Esophagus (tissue), 2 donors: ENCODE results near the gene C2CD3. TPM values are rescaled to one million over a fixed set of nuclear protein-coding genes. Genes with fewer than 3 reads are reported as not detected.

ENCODE experiments used
- H3K27ac ChIP-seq, 2 donors: one replicate each; pipeline ENCODE4 v1.5.1; 2013; ENCODE audit warnings: low read depth in 2 of 2, mild to moderate bottlenecking in 2 of 2, inconsistent platforms in 1 of 2, low read length in 1 of 2, moderate library complexity in 1 of 2
- H3K27me3 ChIP-seq, 2 donors: one replicate each; pipeline ENCODE4 v1.6.1; 2013; ENCODE audit warnings: low read length in 2 of 2, control low read depth in 1 of 2, mild to moderate bottlenecking in 1 of 2; ENCODE audit not compliant: insufficient read depth in 2 of 2, control insufficient read depth in 1 of 2
- H3K36me3 ChIP-seq, 2 donors: one replicate each; pipeline ENCODE4 v1.6.1; 2013; ENCODE audit warnings: low read length in 1 of 2; ENCODE audit not compliant: control insufficient read depth in 2 of 2, insufficient read depth in 2 of 2
- H3K4me1 ChIP-seq, 2 donors: one replicate each; pipeline ENCODE4 v1.6.1; 2013; ENCODE audit warnings: low read length in 1 of 2; ENCODE audit not compliant: control insufficient read depth in 2 of 2, insufficient read depth in 2 of 2
- H3K4me3 ChIP-seq, 2 donors: one replicate each; pipeline ENCODE4 v1.5.1; 2013; ENCODE audit warnings: low read length in 2 of 2, mild to moderate bottlenecking in 2 of 2, low read depth in 1 of 2, moderate library complexity in 1 of 2
- H3K9me3 ChIP-seq, 2 donors: one replicate each; pipeline ENCODE4 v1.6.1; 2013; ENCODE audit warnings: mild to moderate bottlenecking in 2 of 2, low read depth in 1 of 2, low read length in 1 of 2, moderate library complexity in 1 of 2; ENCODE audit not compliant: control insufficient read depth in 2 of 2, insufficient read depth in 1 of 2
- WGBS, 2 donors: extraction: QIAGEN DNeasy Blood & Tissue Kit; methylation state at CpG; one replicate each; pipeline ENCODE4 v1.1.7; 2013; 5-methylcytosine and 5-hydroxymethylcytosine counted together
- polyA plus RNA-seq, 2 donors: library from polyadenylated mRNA; stranded (reverse); fragments of 200-250 nt; gene quantifications; one replicate each; pipeline ENCODE4 v1.2.3, GENCODE V29; 2013
- donor health status: healthy with polysubstance abuse.
- donor health status: Bipolar disorder and iron deficiency.

Gene C2CD3
- polyA plus RNA-seq, 2 donors, result 5.4 to 6.4 TPM

DNA sequence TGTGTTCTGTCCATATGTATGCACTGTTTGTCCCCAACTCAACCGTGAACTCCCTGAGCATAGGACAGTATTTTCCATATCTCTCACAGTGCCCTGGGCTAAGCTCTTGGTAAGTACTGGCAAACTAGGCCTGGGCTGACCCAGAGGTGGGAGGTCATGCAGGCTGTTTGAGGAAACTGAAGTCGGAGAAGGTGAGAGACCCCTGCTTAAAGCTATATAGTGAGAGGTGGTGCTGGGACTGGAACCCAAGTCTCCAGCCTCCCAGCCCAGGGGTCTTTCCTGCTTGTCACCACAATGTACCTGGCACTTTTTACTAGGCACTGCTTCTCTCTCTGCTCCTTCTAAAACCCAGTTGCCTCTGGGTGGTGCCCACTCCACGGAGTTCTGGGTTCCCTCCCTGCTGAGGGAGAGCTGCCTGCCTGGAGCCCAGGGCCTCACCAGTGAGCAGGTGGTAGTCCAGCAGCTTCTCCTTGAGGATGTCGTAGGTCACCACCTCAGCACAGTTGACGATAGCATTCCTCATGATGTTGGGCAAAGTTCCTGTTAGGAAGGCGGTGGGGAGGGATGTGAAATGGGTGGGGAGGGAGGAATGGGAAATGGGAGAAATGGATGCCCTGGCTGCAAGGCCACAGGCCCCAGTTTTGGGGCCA lies 166.6 kb downstream of the C2CD3 start:
- Histone ChIP-seq H3K4me1 (no peaks in the 10 kb centered on the region), H3K4me3 (no peak overlapping the region), H3K27me3 (no peaks in the 10 kb centered on the region), H3K9me3 (no peaks in the 10 kb centered on the region), H3K36me3 (peaks cover 0 to 2% of the 10 kb centered on the region in 2 donors), H3K27ac (no peak overlapping the region)
- WGBS, 2 donors, result 82 to 93% methylated on average over 6 of the region's 6 CpGs

DNA sequence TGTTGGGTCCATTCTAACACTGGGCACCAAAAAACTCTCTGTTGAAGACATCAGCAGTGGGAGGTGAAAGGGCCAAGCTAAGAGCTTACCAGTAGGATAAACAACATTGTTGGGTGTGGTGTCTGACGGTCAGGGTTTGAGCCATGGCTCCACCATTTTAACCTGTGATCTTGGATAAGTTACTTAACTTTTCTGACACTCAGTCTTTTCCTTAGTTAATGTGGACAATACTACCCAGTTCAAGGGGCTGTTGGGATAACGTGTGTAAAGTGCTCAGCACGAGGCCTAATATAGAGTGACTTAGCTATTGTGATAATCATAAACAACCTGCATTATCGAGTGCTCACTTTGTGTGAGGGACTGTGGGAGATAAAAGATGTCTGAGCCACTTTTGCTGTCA lies 168.0 kb downstream of the C2CD3 start:
- Histone ChIP-seq H3K4me3 (no peak overlapping the region), H3K9me3 (no peaks in the 10 kb centered on the region), H3K4me1 (no peaks in the 10 kb centered on the region), H3K36me3 (peaks cover 0 to 2% of the 10 kb centered on the region in 2 donors), H3K27ac (no peak overlapping the region), H3K27me3 (no peaks in the 10 kb centered on the region)
- 92 to 96% methylated on average over 4 of the region's 4 CpGs for WGBS, 2 donors

DNA sequence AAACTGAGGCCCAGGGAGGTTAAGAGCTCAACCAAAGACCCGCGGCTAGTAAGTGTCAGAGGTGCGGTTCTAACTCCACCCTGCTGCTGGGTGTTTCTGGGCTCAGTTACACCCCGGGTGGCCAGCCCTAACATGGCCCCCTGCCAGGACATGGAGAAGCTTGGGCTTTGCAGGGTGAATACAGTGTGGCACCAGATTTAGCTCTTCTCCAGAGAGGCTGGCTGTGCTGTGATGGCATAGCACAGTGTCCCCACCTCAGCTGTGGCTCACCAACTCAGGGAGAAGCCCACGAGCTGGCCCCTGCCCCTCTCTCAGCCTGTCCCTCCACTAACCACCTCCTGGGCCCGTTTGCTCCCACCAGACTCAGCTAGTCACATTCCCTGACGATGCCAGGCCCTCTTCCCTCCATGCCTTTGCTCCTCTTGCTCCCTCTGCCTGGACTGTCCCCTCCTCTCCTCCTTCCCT lies 168.9 kb downstream of the C2CD3 start:
- no peaks in the 10 kb centered on the region for H3K27me3 ChIP-seq
- H3K36me3 ChIP-seq, result peaks cover 0 to 2% of the 10 kb centered on the region in 2 donors
- no peaks in the 10 kb centered on the region for H3K4me1 ChIP-seq
- H3K27ac ChIP-seq, result no peak overlapping the region
- H3K4me3 ChIP-seq, result no peak overlapping the region
- 81 to 82% methylated on average over 7 of the region's 7 CpGs for WGBS, 2 donors
- H3K9me3 ChIP-seq, result no peaks in the 10 kb centered on the region

DNA sequence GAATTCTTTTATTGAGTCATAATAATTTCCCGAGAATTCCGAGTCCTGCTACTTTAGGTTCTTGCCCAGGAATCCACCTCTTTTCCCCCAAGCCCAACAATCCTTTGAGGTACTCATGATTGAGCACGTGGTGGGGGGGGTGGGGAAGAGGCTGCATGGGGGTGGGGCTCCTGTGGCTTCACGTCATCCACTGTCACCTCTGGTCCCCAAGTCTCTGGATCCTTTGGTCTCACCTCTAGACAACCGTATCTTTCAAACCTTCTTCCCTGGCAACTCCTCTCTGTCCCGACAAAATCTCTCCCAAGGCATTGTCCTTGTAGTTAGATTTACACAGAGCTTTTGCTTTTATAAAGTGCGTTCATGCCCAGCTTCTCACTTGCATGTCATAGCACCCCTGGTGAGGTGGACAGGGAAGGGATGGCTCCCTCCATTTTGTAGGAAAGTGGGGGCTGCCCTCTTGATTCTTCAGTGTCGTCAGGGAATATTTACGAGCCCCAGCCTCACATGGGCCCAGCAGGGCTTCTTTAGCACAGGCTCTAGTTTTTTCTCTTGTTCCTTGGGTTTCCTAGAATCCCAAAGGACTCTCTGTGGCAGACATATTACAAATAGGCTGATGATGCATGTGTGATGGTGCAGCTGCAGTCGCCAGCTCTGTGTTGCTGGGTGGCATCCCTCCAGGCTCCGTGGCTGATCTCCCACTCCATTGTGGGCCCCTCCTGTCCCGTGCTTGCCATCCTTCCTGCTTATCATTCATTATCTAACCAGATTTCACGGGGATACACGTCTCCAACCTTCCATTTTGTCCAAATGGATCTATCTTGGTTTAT lies 170.3 kb downstream of the C2CD3 start:
- no peak overlapping the region for H3K27ac ChIP-seq
- WGBS, 2 donors, result 88 to 91% methylated on average over 14 of the region's 14 CpGs
- H3K4me1 ChIP-seq, result no peaks in the 10 kb centered on the region
- H3K36me3 ChIP-seq, result peaks cover 0 to 2% of the 10 kb centered on the region in 2 donors
- no peak overlapping the region for H3K4me3 ChIP-seq
- H3K9me3 ChIP-seq, result no peaks in the 10 kb centered on the region
- H3K27me3 ChIP-seq, result no peaks in the 10 kb centered on the region

DNA sequence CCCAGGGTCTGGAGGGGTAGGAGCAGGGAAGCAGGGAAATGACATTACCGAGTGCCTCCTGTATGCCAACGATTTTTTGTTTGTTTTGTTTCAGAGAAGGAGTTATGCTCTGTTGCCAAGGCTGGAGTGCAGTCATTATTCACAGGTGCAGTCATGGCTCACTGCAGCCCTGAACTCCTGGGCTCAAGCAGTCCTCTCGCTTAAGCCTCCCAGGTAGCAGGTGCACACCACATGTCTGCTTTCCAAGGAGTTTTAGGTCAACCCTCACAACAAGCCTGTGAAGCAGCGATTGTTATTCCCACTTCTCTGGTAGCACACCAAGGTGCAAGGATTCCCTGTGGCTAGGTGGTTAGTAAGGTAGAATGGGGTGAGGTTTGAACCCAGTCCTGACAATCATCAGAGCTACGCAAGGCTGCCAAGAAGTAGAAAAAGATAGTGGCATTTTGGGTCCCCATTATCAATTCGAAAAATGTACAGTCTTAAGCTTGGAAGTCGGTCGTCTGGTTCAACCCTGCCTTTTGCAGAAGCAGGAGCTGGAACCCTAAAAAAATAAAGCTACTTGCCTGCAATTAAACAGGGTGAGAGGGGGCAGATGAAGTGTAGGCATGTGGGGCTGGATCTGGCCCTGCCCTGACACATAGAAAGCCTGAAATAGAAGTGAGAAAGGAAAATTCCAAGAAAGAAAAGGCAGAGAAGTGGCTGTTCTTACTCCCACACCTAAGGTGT lies 171.1 kb downstream of the C2CD3 start:
- no peaks in the 10 kb centered on the region for H3K9me3 ChIP-seq

DNA sequence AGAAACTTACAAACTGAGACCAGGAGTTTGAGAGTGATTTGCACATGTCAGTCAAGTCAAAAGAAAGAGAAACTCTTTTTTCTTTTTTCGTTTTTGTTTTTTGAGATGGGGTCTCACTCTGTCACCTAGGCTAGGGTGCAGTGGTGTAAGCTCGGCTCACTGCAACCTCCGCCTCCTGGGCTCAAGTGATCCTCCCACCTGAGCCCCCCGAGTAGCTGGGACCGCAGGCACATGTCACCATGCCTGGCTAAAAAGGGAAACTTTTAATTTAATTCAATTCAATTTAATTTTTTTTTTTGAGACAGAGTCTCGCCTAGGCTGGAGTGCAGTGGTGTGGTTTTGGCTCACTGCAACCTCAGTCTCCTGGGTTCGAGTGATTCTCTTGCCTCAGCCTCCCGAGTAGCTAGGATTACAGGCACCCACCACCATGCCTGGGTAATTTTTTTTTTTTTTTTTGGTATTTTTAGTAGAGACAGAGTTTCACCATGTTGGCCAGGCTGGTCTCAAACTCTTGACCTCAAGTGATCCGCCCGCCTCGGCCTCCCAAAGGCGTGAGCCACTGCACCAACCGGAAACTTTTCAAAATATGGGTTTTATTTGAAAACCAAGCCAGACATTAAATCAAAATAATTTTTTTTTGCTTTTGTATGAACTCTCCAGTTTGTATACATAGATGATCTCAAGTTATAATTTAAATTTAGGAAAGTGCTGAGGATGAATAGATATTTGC lies 171.8 kb downstream of the C2CD3 start:
- no peaks in the 10 kb centered on the region for H3K9me3 ChIP-seq
- H3K4me1 ChIP-seq, result no peaks in the 10 kb centered on the region
- H3K4me3 ChIP-seq, result no peak overlapping the region
- 92 to 94% methylated on average over 13 of the region's 13 CpGs for WGBS, 2 donors
- no peaks in the 10 kb centered on the region for H3K27me3 ChIP-seq
- H3K27ac ChIP-seq, result no peak overlapping the region
- H3K36me3 ChIP-seq, result peaks cover 0 to 2% of the 10 kb centered on the region in 2 donors

More for the DNA sequence above, 171.1 kb downstream of the C2CD3 start:
- Histone ChIP-seq H3K4me3 (no peak overlapping the region), H3K36me3 (peaks cover 0 to 2% of the 10 kb centered on the region in 2 donors), H3K4me1 (no peaks in the 10 kb centered on the region), H3K27ac (no peak overlapping the region), H3K27me3 (no peaks in the 10 kb centered on the region)
- 73 to 77% methylated on average over 8 of the region's 8 CpGs for WGBS, 2 donors

DNA sequence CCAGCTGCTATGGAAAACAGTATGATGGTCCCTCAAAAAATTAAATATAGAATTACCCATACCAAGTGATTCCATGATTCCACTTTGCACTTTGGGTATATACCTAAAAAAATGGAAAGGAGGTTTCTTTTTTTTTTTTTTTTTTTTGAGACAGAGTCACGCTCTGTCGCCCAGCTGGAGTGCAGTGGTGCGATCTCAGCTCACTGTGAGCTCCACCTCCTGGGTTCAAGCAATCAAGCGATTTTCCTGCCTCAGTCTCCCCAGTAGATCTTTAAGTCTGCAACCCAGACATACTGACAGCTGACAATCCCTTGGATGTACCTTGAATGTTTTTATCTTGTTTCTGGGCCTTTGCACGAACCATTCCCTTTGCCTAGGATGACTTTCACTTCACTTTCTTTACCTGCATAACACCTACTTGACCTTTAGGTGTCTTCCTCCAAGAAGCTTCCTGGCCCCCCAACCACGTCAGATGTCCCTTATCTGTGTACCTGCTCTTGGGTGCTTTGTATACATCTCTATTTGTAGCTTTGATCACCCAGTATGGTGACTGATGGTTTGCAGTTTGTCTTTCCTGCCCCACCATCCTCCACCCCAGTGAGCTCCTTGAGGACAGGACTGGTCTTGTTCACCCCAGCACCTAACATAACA lies 173.6 kb downstream of the C2CD3 start:
- H3K4me1 ChIP-seq, result no peaks in the 10 kb centered on the region
- 84 to 90% methylated on average over 6 of the region's 6 CpGs for WGBS, 2 donors
- no peaks in the 10 kb centered on the region for H3K36me3 ChIP-seq
- H3K27ac ChIP-seq, result no peak overlapping the region
- no peaks in the 10 kb centered on the region for H3K9me3 ChIP-seq
- no peaks in the 10 kb centered on the region for H3K27me3 ChIP-seq
- no peak overlapping the region for H3K4me3 ChIP-seq

DNA sequence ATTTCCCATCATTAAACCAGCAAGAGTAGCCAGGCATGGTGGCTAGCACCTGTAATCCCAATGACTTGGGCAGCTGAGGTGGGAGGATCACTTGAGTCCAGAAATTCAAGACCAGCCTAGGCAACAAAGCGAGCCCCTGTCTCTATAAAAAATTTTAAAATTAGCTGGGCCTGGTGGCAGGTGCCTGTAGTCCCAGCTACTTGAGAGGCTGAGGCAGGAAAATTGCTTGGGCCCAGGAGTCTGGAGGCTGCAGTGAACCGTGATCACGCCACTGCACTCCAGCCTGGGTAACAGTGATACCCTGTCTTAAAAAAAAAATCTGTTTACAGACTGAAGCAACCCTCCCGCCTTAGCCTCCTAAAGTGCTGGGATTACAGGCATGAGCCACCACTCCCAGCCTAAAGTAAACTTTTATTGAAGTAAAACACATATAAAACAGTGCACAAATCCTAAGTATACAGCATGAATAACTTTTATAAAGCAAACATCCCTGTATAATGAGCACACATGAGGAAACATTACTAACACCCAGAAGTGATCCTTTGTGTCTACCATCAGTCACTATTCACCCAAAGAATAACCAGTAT lies 174.5 kb downstream of the C2CD3 start:
- Histone ChIP-seq H3K4me1 (no peaks in the 10 kb centered on the region), H3K27me3 (no peaks in the 10 kb centered on the region), H3K4me3 (no peak overlapping the region), H3K27ac (no peak overlapping the region), H3K9me3 (no peaks in the 10 kb centered on the region), H3K36me3 (no peaks in the 10 kb centered on the region)
- 86 to 87% methylated on average over 4 of the region's 4 CpGs for WGBS, 2 donors
